Nephron progenitor cell (in vitro differentiated cells): ENCODE data around the gene LRRC8E.

Source experiments
- DNase-seq: peaks from one replicate; pipeline ENCODE4 v3.0.0; 2021
- H3K27ac Mint-ChIP-seq: 2 replicates; pipeline ENCODE4 v1.8.0; 2021; ENCODE audit warnings: mild to moderate bottlenecking, moderate library complexity, mixed read lengths
- H3K27me3 Mint-ChIP-seq: 2 replicates; pipeline ENCODE4 v1.8.0; 2021; ENCODE audit warnings: mild to moderate bottlenecking, low read depth, mixed read lengths; ENCODE audit not compliant: poor library complexity
- H3K36me3 Mint-ChIP-seq: 2 replicates; pipeline ENCODE4 v1.8.0; 2021; ENCODE audit warnings: low read depth, mixed read lengths
- H3K4me1 Mint-ChIP-seq: 2 replicates; pipeline ENCODE4 v1.8.0; 2021; ENCODE audit warnings: mixed read lengths
- H3K4me3 Mint-ChIP-seq: 2 replicates; pipeline ENCODE4 v1.8.0; 2021; ENCODE audit warnings: mild to moderate bottlenecking, moderate library complexity, mixed read lengths
- H3K9me3 Mint-ChIP-seq: 2 replicates; pipeline ENCODE4 v1.8.0; 2021; ENCODE audit warnings: mild to moderate bottlenecking, moderate library complexity, mixed read lengths
- CTCF ChIP-seq: fragments of 200-600 bp; sonication (generic); IDR thresholded peaks from 2 replicates; pipeline ENCODE4 v1.5.0; 2021; ENCODE audit warnings: antibody characterized with exemption

LRRC8E gene

GRCh38 chr19:7907544-7907943 lies 19.2 kb downstream of the LRRC8E start:
- H3K27ac Mint-ChIP-seq: peak overlapping the region; percentile 66
- peaks cover 10% of the 10 kb centered on the region for H3K27me3 Mint-ChIP-seq
- DNase-seq: no peak
- no peaks in the 10 kb centered on the region for H3K9me3 Mint-ChIP-seq
- no peak for TF ChIP-seq CTCF
- no peak overlapping the region for H3K4me3 Mint-ChIP-seq
- peaks cover 13% of the 10 kb centered on the region for H3K36me3 Mint-ChIP-seq
- peaks cover 26% of the 10 kb centered on the region for H3K4me1 Mint-ChIP-seq

- Mint-ChIP-seq H3K4me3 (no peak overlapping the region), H3K9me3 (no peaks in the 10 kb centered on the region), H3K36me3 (peaks cover 20% of the 10 kb centered on the region), H3K27me3 (peaks cover 7% of the 10 kb centered on the region), H3K4me1 (peaks cover 24% of the 10 kb centered on the region), H3K27ac (no peak overlapping the region)
- no peak for TF ChIP-seq CTCF
- DNase-seq: no peak
These were observed 19.9 kb downstream of the LRRC8E start for GRCh38 chr19:7908078-7908699.

- no peak for DNase-seq
- H3K27ac Mint-ChIP-seq: no peak overlapping the region
- H3K4me1 Mint-ChIP-seq: peaks cover 23% of the 10 kb centered on the region
- no peak overlapping the region for H3K4me3 Mint-ChIP-seq
- no peaks in the 10 kb centered on the region for H3K9me3 Mint-ChIP-seq
- H3K27me3 Mint-ChIP-seq: peaks cover 8% of the 10 kb centered on the region
- H3K36me3 Mint-ChIP-seq: peaks cover 20% of the 10 kb centered on the region
- no peak for TF ChIP-seq CTCF
These were observed 20.6 kb downstream of the LRRC8E start for GRCh38 chr19:7908742-7909461.

GRCh38 chr19:7909471-7910067 lies 21.3 kb downstream of the LRRC8E start:
- peaks cover 21% of the 10 kb centered on the region for H3K4me1 Mint-ChIP-seq
- no peaks in the 10 kb centered on the region for H3K9me3 Mint-ChIP-seq
- peaks cover 15% of the 10 kb centered on the region for H3K27me3 Mint-ChIP-seq
- TF ChIP-seq CTCF: no peak
- H3K36me3 Mint-ChIP-seq: peaks cover 20% of the 10 kb centered on the region
- no peak overlapping the region for H3K27ac Mint-ChIP-seq
- no peak overlapping the region for H3K4me3 Mint-ChIP-seq
- DNase-seq: no peak

- Mint-ChIP-seq H3K36me3 (peaks cover 20% of the 10 kb centered on the region), H3K27ac (no peak overlapping the region), H3K27me3 (peaks cover 23% of the 10 kb centered on the region), H3K4me3 (no peak overlapping the region), H3K4me1 (peaks cover 14% of the 10 kb centered on the region), H3K9me3 (no peaks in the 10 kb centered on the region)
- no peak for DNase-seq
- no peak for TF ChIP-seq CTCF
These were observed 22.2 kb downstream of the LRRC8E start for GRCh38 chr19:7910321-7911161.
